Endothelial cell of umbilical vein (primary cell): ENCODE results near the gene NAALAD2.

Experiments used
- CTCF ChIP-seq, 2 donors: IDR thresholded peaks; 1 replicate in 1 of 2; 2 replicates in 1 of 2; pipeline ENCODE4 v1.5.1; 2011; ENCODE audit warnings: low read length in 2 of 2, mild to moderate bottlenecking in 2 of 2, moderate library complexity in 2 of 2, control low read depth in 1 of 2, inconsistent platforms in 1 of 2, low read depth in 1 of 2; ENCODE audit not compliant: insufficient read depth in 1 of 2; ENCODE audit errors: extremely low read depth in 1 of 2
- EZH2 ChIP-seq: IDR thresholded peaks from 2 replicates; pipeline ENCODE4 v1.6.1; 2012; ENCODE audit warnings: borderline replicate concordance, low read depth, mild to moderate bottlenecking, moderate library complexity, low read length, inconsistent platforms; ENCODE audit not compliant: severe bottlenecking
- GATA2 ChIP-seq: IDR thresholded peaks from 2 replicates; pipeline ENCODE4 v1.7.0; 2011; ENCODE audit warnings: low read depth, mild to moderate bottlenecking, moderate library complexity, mixed read lengths, low read length; ENCODE audit not compliant: insufficient read length, insufficient read depth
- MYC ChIP-seq: IDR thresholded peaks from one replicate; pipeline ENCODE4 v1.6.1; 2011; ENCODE audit warnings: mild to moderate bottlenecking, low read depth, low read length
- POLR2A ChIP-seq: IDR thresholded peaks from 2 replicates; pipeline ENCODE4 v1.6.1; 2012; ENCODE audit warnings: low read depth, mild to moderate bottlenecking, control low read depth, low read length
- TF ChIP-seq, protein P1 (sequence below): IDR thresholded peaks from 2 replicates; pipeline ENCODE4 v1.6.1; 2011; ENCODE audit not compliant: insufficient read depth, insufficient read length

DNA sequence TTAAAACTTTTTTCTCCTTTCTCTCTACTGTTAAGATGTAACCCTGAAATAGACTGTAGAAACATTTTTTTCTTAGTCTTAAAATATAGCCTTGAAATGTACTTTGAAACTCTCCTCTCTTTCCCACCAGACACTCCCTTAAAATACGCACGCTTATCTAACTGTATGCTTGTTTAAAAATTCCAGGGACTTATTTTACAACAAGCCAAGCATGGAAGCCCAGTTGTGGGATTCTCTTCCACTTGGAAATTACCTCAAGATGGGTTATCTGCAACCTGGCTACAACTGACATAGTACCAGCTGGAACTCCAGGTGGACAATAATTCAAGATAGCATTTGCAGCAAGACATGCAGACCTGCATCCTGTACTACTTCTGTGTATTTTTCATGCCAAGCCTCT lies 100.5 kb downstream of the NAALAD2 start:
- TF ChIP-seq CTCF (IDR thresholded peaks at IDR 0.05; ENCODE audit: extremely low read depth in 1 of 2, insufficient read depth in 1 of 2, low read depth in 1 of 2, low read length in 2 of 2) = no peak
- no peak for TF ChIP-seq POLR2A
- TF ChIP-seq, protein P1, sequence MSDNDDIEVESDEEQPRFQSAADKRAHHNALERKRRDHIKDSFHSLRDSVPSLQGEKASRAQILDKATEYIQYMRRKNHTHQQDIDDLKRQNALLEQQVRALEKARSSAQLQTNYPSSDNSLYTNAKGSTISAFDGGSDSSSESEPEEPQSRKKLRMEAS = no peak
- no peak for TF ChIP-seq GATA2
- no peak for TF ChIP-seq MYC
- TF ChIP-seq EZH2 = no peak
